ENCODE results near the gene SLFN14.
"Not testable (repeated sequence)": the region's sequence is repeated elsewhere in the genome, so short reads cannot be mapped to it uniquely, and the experiment has no call there.

The SLFN14 gene

DNA sequence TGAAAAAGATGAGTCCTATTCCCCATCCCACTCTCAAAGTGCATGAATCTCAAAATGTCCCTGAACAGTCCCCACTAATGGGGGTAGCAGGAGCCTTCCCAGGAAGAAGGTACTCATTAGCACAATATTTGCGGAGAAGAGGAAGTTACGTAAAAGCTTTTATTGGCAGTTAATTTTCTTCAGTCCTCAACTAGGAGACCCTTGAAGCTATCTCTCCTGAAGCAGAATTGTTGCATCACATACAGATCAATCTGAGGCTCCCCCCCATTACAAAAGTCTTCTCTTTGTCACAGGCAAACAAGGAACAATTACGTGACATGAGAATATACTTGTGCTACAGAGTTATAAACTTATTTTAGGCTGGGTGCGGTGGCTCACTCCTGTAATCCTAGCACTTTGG is 37.3 kb downstream of the SLFN14 start:
- no peak for FAIRE-seq
- no peak for DNase-seq (ENCODE audit: insufficient read length, low spot score)

DNA sequence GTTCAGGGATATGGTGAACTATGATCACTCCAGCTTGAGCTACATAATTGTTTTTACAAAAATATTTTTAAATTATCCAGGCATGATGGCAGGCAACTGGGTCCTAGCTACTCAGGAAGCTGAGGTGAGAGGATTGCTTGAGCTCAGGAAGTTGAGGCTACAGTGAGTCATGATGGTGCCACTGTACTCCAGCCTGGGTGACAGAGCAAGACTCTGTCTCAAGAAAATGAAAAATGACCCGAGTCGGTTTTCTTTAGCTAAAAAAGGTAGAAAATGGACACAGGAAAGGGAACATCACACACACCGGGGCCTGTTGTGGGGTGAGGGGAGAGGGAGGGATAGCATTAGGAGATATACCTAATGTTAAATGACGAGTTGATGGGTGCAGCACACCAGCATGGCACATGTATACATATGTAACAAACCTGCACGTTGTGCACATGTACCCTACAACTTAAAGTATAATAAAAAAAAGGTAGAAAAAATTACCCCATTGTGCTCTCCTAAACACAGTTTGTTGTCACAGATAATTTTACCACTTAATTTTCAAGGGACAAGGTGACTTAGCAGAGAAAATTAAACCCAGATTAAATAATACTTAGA is 38.9 kb downstream of the SLFN14 start:
- peak; percentile 4 for FAIRE-seq
- DNase-seq (ENCODE audit: insufficient read length, low spot score), result not testable (repeated sequence)

DNA sequence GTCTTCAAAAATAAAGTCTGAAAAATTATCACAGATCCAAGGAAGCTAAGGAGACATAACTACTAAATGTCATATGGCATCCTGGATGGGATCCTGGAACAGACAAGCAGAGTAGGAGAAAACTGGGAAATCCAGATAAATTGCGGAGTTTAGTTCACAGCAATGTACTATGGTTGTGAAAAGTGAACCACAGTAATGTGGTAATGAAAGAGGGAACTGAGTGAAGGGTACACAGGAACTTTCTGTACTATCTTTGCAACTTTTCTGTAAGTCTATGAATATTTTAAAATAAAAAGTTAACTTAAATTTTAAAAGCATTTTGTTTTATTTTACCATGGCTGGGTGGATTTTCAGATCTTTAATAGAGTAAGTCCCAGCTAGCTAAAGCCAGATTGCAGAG is 39.5 kb downstream of the SLFN14 start:
- FAIRE-seq (no peak), DNase-seq (ENCODE audit: insufficient read length, low spot score) (no peak)

DNA sequence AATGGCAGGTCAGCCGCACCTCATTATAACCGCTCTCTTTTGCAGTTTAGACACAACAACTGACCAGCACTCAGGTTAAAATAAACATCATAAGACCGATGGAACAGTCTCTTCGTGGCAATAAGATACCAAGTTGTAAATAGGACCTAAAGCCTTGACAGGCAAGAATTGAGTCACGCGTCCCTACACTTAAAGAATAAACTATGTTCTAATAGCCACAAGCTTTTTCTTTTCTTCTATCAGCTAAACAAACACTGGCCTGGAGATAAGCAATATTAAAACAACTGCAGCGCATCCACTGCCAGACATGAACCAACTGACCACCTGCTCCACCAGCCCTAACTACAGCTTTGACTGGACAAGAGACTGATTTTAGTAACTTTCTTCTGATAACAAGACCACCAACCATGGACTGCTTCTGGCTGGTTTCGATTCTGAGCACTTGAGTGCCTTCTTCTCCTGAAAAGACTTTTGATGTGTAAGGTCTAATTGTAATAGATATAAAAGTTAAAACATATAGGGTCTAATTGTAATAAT is 40.6 kb downstream of the SLFN14 start:
- FAIRE-seq, result peak; percentile 28
- no peak for DNase-seq (ENCODE audit: insufficient read length, low spot score)

DNA sequence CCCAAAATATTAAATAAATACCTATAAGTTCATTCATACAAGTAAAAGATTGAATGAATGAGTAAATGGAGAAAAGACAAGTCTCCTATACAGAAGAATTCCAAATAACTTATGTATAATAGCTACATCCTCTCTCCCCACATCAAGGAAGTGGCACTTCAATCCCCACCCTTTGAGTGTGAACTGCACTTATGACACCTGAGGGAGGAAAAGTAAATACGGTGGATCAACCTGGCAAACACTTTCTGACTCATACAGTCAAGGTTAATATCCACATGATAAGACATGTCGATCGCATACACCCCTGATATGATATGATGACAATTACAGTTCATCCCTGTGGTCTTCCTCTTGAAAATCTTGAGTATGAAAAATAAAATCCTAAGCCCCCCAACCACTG is 41.2 kb downstream of the SLFN14 start:
- DNase-seq (ENCODE audit: insufficient read length, low spot score) (no peak), FAIRE-seq (no peak)

DNA sequence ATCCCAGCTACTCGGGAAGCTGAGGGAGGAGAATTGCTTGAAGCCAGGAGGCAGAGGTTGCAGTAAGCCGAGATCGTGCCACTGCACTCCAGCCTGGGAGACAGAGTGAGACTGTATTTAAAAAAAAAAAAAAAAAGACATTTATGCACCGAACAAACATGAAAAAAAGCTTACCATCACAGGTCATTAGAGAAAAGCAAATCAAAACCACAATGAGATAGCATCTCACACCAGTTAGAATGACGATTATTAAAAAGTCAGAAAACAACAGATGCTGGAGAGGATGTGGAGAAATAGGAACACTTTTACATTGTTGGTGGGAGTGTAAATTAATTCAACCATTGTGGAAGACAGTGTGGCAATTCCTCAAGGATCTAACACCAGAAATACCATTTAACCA is 42.2 kb downstream of the SLFN14 start:
- DNase-seq (ENCODE audit: insufficient read length, low spot score); FAIRE-seq: not testable (repeated sequence)

DNA sequence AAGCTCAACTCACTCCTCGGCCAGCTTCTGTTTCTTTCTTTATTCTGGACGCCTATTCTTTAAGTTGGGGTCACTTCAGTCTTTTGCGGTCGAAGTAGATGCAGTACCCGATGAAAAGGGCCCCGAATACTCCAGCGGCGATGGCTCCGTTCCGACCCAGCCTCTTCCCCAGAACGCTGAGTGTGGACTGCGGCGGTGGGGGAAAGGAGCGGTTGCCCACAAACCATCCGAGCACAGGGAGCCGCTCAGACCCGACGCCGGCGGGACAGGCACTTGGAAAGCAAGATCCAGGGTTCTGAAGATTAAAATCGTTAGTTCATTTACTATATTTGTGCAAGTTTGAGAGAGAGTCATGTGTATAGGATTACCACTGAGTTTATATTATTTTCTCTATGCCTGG is 45.6 kb downstream of the SLFN14 start:
- FAIRE-seq (no peak), DNase-seq (ENCODE audit: insufficient read length, low spot score) (no peak)

DNA sequence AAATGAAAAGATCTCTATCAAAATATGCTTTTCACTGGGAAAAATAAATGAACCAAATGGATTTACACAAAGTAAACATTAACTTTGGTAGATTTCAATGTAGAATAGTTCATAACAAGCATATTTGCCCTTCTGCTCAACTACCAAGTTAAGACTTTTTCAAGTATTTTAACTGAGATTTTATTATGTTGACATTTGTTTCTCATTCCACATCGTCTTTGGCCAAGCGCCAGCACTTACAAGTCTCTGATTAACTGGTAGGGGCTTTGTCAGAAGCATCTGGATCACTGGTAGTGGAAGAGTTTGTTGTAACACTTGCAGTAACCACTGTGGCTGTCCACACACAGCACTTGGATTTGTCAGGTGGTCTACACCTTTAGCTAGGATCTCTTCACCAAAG is 46.1 kb downstream of the SLFN14 start:
- FAIRE-seq (no peak), DNase-seq (ENCODE audit: insufficient read length, low spot score) (no peak)
